Liver (tissue), 9 donors: ENCODE measurements around the gene CACNA1S. TPM values are rescaled to one million over a fixed set of nuclear protein-coding genes. Genes with fewer than 3 reads are reported as not detected.
A peak's percentile ranks its signal among the peaks of the same experiment; 100 is the strongest.

Experiments used
- DNase-seq: peaks from one replicate; pipeline ENCODE4 v3.0.0-alpha.2; 2017; ENCODE audit warnings: low spot score
- H3K27ac ChIP-seq, 2 donors: one replicate each; pipeline ENCODE4 v1.7.0; 2013; ENCODE audit warnings: inconsistent platforms in 2 of 2, low read length in 2 of 2, control low read depth in 1 of 2, low read depth in 1 of 2, mild to moderate bottlenecking in 1 of 2
- H3K27me3 ChIP-seq, 4 donors: one replicate each; pipeline versions ENCODE4 v1.6.1 to v1.7.0; 2013; ENCODE audit warnings: low read length in 3 of 4, inconsistent platforms in 1 of 4, mild to moderate bottlenecking in 1 of 4, moderate library complexity in 1 of 4; ENCODE audit not compliant: control insufficient read depth in 4 of 4, insufficient read depth in 4 of 4
- H3K36me3 ChIP-seq, 4 donors: one replicate each; pipeline versions ENCODE4 v1.6.1 to v1.7.0; 2013; ENCODE audit warnings: low read length in 3 of 4, mild to moderate bottlenecking in 3 of 4, low read depth in 1 of 4, moderate library complexity in 1 of 4; ENCODE audit not compliant: control insufficient read depth in 4 of 4, insufficient read depth in 3 of 4
- H3K4me1 ChIP-seq, 4 donors: one replicate each; pipeline versions ENCODE4 v1.6.1 to v1.7.0; 2013; ENCODE audit warnings: low read length in 3 of 4, mild to moderate bottlenecking in 3 of 4, moderate library complexity in 1 of 4; ENCODE audit not compliant: control insufficient read depth in 4 of 4, insufficient read depth in 4 of 4
- H3K4me3 ChIP-seq, 3 donors: one replicate each; pipeline versions ENCODE4 v1.6.1 to v1.7.0; 2013; ENCODE audit warnings: low read length in 3 of 3, control low read depth in 1 of 3, low read depth in 1 of 3, mild to moderate bottlenecking in 1 of 3
- H3K9ac ChIP-seq, 2 donors: one replicate each; pipeline ENCODE4 v1.7.0; 2013; ENCODE audit warnings: low read length in 2 of 2, mild to moderate bottlenecking in 2 of 2, moderate library complexity in 2 of 2, control low read depth in 1 of 2, low read depth in 1 of 2
- H3K9me3 ChIP-seq, 4 donors: one replicate each; pipeline versions ENCODE4 v1.6.1 to v1.7.0; 2013; ENCODE audit warnings: low read length in 3 of 4; ENCODE audit not compliant: control insufficient read depth in 4 of 4
- ATF3 ChIP-seq: IDR thresholded peaks from 2 replicates; pipeline ENCODE4 v1.6.1; 2016; ENCODE audit warnings: antibody characterized with exemption
- CTCF ChIP-seq: fragments of 150-350 bp; IDR thresholded peaks from 2 replicates; pipeline ENCODE4 v1.5.1; 2017; ENCODE audit warnings: improper control_type of control experiment, low read depth, low read length; ENCODE audit not compliant: missing input control
- FOXA1 ChIP-seq: IDR thresholded peaks from 2 replicates; pipeline ENCODE4 v1.6.1; 2016; ENCODE audit warnings: antibody characterized with exemption
- FOXA2 ChIP-seq: IDR thresholded peaks from 2 replicates; pipeline ENCODE4 v1.6.1; 2016; ENCODE audit warnings: antibody characterized with exemption
- HNF4A ChIP-seq, 2 donors: conservative IDR thresholded peaks; 2 replicates each; pipeline ENCODE4 v1.6.1; 2016; ENCODE audit warnings: antibody characterized with exemption in 2 of 2, mild to moderate bottlenecking in 2 of 2
- HNF4G ChIP-seq: IDR thresholded peaks from 2 replicates; pipeline ENCODE4 v1.6.1; 2016; ENCODE audit warnings: antibody characterized with exemption
- NR2F2 ChIP-seq: IDR thresholded peaks from 2 replicates; pipeline ENCODE4 v1.6.1; 2016; ENCODE audit warnings: antibody characterized with exemption
- RAD21 ChIP-seq, 2 donors: IDR thresholded peaks; 2 replicates each; pipeline ENCODE4 v1.6.1; 2016; ENCODE audit warnings: antibody characterized with exemption in 2 of 2, mild to moderate bottlenecking in 2 of 2
- REST ChIP-seq: IDR thresholded peaks from 2 replicates; pipeline ENCODE4 v1.6.1; 2016; ENCODE audit warnings: antibody characterized with exemption, mild to moderate bottlenecking
- RXRA ChIP-seq, 2 donors: IDR thresholded peaks; 2 replicates each; pipeline ENCODE4 v1.6.1; 2017 to 2018; ENCODE audit warnings: antibody characterized with exemption in 2 of 2, mild to moderate bottlenecking in 1 of 2
- SP1 ChIP-seq: IDR thresholded peaks from 2 replicates; pipeline ENCODE4 v1.6.1; 2018; ENCODE audit warnings: antibody characterized with exemption, mild to moderate bottlenecking
- TAF1 ChIP-seq: conservative IDR thresholded peaks from 2 replicates; pipeline ENCODE4 v1.6.1; 2016; ENCODE audit warnings: antibody characterized with exemption, mild to moderate bottlenecking
- ZBTB33 ChIP-seq: IDR thresholded peaks from 2 replicates; pipeline ENCODE4 v1.6.1; 2016; ENCODE audit warnings: antibody characterized with exemption
- WGBS: extraction: QIAGEN DNeasy Blood & Tissue Kit; methylation state at CpG from one replicate; pipeline ENCODE4 v1.1.7; 2013; 5-methylcytosine and 5-hydroxymethylcytosine counted together
- polyA plus RNA-seq, 2 donors: library from polyadenylated mRNA; stranded (reverse) in 1 of 2; unstranded in 1 of 2; fragments of 200-250 nt in 1 of 2; fragments of >200 nt in 1 of 2; fragmentation: Nextera tagmentation in 1 of 2; extraction: Ambion mirVana in 1 of 2; gene quantifications; one replicate each; pipeline versions ENCODE4 v1.2.1 to v1.2.3, GENCODE V29; 2013 to 2015
- total RNA-seq, 2 donors: library from RNA; depleted of rRNA; stranded (reverse); fragments of >200 nt; gene quantifications; one replicate each; pipeline ENCODE4 v1.2.3, GENCODE V29; 2014
- donor health status: healthy.
- donor health status: healthy.
- donor health status: healthy.
- donor health status: healthy.
- donor health status: healthy.

CACNA1S gene
- total and polyA plus RNA-seq, 4 donors: under 0.01 to 0.33 TPM; not detected in 2

- WGBS: 49% methylated on average over 4 of the region's 4 CpGs
- DNase-seq: no peak
- H3K4me1 ChIP-seq: no peaks in the 10 kb centered on the region
- H3K36me3 ChIP-seq: peaks cover 0 to 18% (median 5%) of the 10 kb centered on the region in 4 donors
- no peak overlapping the region for H3K4me3 ChIP-seq
- no peak overlapping the region for H3K9ac ChIP-seq
- no peak overlapping the region for H3K27ac ChIP-seq
- H3K27me3 ChIP-seq: no peaks in the 10 kb centered on the region
- TF ChIP-seq REST (no peak), ATF3 (no peak), ZBTB33 (no peak), FOXA1 (no peak), RAD21 (IDR thresholded peaks at IDR 0.05) (no peak), SP1 (no peak), RXRA (IDR thresholded peaks at IDR 0.05) (peak in 1 of 2 donors; percentile 49), FOXA2 (no peak), NR2F2 (peak; percentile 82), HNF4A (conservative IDR thresholded peaks at IDR 0.05) (no peak), TAF1 (no peak), CTCF (no peak), HNF4G (no peak)
- H3K9me3 ChIP-seq: no peaks in the 10 kb centered on the region
Measured at GRCh38 chr1:201131398-201131797, 19.2 kb upstream of the CACNA1S start.

GRCh38 chr1:201128962-201129361, 16.7 kb upstream of the CACNA1S start:
- H3K27ac ChIP-seq: no peak overlapping the region
- H3K36me3 ChIP-seq: no peaks in the 10 kb centered on the region
- H3K9me3 ChIP-seq: no peaks in the 10 kb centered on the region
- no peak for DNase-seq
- TF ChIP-seq SP1: no peak
- TF ChIP-seq REST: no peak
- no peak for TF ChIP-seq FOXA1
- no peaks in the 10 kb centered on the region for H3K27me3 ChIP-seq
- H3K4me3 ChIP-seq: no peak overlapping the region
- whole genome bisulfite sequencing: 93% methylated on average over 13 of the region's 13 CpGs
- H3K9ac ChIP-seq: no peak overlapping the region
- no peaks in the 10 kb centered on the region for H3K4me1 ChIP-seq
